Hematopoietic multipotent progenitor cell treated with erythropoietin and hydrocortisone succinate and interleukin-3 and kit ligand, for 15 days (in vitro differentiated cells): ENCODE data around the gene VEPH1.

Experiments used
- DNase-seq: peaks from one replicate; pipeline ENCODE4 v3.0.0-alpha.2; 2015; ENCODE audit warnings: low spot score

Gene VEPH1

GRCh38 chr3:157477441-157477840 is 25.8 kb downstream of the VEPH1 start:
- DNase-seq, result no peak

- no peak for DNase-seq
These were observed 27.2 kb downstream of the VEPH1 start for GRCh38 chr3:157475921-157476414.

- DNase-seq, result no peak
These were observed 30.6 kb downstream of the VEPH1 start for GRCh38 chr3:157472648-157473047.

- no peak for DNase-seq
These were observed 32.2 kb downstream of the VEPH1 start for GRCh38 chr3:157471064-157471463.

DNA sequence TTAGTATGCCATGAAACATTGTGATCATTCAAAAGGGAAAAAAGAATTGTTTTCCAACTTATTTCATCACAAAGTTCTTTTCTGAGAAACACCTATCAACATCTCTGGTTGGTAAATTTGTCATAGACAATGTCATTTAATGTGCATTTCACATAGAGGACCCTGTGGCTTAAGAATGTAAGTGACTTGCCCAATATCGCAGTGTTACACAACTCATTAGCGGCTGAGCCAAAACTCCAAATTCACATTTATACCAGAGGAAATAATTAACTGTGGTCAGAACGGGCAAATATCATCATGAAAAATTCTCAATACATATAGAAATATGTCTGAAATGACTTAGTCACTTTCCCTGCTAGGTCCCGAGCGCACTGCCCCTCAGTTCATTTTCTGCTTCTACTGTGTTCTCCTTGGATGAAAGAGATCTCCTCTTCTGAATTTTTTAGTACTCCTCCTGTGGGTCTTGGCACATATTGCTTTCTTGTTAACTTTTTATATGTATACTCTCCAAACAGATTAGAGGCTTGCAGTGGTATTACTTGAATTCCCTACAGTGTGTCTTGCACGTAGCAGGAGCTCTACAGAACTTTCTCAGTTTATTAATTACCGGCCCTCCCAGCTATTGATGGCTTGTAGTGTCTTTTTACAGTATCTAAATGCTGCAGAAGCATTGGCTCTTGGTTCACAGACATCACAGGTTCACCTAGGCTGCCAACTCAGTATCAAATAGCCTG is 33.5 kb downstream of the VEPH1 start:
- DNase-seq, result no peak

- no peak for DNase-seq
These were observed 36.0 kb downstream of the VEPH1 start for GRCh38 chr3:157467200-157467599.

DNA sequence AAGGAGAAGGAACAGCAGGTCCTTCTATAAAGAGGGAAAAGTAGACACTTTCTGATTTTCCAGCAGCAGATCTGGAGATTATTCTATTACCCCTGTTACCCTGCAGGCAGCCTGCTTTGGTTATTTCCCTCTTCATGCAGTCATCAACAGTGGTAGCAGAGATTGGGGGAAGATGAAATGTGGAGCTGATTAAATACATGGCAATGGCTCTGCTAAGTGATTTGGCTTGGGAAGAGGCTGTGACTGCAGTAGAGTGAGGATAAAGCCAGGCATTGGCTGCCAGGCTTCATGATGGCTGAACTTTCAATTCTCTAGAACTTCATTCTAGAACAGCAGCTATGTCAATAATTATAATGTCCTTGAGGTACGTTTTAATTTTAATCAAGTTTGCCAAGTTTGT is 37.5 kb downstream of the VEPH1 start:
- DNase-seq, result no peak

- no peak for DNase-seq
These were observed 38.9 kb downstream of the VEPH1 start for GRCh38 chr3:157464321-157464720.

DNA sequence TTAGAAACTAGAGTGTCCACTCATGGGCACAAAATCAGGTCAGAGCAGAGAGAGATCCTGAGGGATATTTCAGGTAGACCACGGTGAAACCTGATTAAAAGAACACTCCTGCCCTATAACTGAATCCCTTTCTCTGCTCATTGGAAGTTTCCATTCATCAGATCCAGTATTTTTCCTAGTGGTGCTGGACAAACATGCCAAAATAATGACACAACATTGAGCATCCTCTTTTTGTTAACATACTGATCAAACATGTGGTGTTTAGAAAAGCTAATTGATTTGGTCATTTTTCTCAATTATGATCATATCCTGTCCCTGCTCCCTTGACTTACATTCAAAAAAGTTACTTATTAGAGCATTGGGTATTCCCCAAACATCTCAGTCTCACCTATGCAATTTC is 39.4 kb downstream of the VEPH1 start:
- no peak for DNase-seq

- no peak for DNase-seq
These were observed 43.0 kb downstream of the VEPH1 start for GRCh38 chr3:157460253-157460652.

DNA sequence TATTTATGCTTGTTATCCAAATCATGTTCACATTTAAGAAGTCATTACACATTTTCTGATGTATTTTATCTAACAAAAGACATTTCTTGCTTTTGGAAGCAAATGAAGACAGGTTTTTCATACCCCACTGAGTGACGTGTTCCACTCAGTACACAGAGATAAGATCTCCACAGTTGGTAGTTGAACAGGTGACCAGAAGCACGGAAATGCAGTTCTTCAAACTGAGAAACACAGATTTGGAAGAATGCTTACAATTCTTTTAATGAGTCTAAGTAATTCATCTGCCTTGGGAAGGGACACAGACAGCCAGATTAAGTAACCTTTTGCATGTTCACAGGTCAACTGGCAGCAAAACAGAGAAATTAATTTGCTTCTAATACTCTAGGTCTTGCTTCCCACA is 43.5 kb downstream of the VEPH1 start:
- DNase-seq, result no peak

- DNase-seq, result no peak
These were observed 49.4 kb downstream of the VEPH1 start for GRCh38 chr3:157453824-157454223.

GRCh38 chr3:157452097-157452496 is 51.1 kb downstream of the VEPH1 start:
- DNase-seq, result no peak

DNA sequence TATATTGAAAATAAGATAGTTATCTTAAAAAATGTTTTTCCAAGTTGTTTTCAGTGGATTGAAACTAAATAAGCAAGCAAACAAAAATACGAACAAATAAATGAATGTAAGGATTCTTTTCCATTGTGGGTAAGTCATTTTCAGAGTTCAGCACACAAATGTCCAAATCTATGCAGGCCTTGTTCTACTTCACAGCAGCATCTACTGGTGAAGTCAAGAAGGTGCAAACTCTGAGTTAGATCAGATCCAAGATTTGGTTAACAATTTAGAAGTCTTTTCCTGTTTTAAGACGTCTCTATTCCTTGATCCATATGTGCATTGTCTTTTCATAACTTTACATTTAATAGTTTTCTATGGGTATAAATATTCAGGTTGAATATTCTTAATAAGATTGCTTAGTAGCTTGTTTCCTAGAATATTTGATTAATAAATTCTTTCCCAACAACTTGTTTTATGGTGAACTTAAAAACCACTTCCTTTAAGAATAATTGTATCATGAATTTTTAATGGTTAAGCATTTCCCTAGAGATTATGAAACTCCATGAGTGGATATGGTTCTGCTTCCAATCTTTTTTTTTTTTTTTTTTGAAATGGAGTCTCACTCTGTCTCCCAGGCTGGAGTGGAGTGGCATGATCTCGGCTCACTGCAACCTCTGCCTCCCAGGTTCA is 56.1 kb downstream of the VEPH1 start:
- no peak for DNase-seq

DNA sequence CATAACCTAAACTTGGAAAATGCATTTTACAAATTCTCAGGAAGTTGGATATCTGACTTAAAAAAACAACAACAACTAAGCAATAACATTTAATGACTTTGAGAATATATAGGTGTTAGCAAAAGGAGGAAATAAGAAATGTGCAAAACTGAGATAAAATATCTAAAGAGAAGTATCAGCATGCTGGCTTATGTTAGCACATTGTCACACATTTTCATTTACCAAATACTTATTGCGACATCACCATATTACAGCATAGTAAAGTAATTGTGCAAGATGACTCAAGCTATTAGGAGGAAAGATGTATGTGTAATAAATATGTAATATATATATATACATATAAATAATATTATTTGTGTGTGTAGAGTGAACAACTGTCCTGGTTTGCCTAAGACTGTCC is 57.4 kb downstream of the VEPH1 start:
- DNase-seq, result no peak

- no peak for DNase-seq
These were observed 58.4 kb downstream of the VEPH1 start for GRCh38 chr3:157444797-157445184.

DNA sequence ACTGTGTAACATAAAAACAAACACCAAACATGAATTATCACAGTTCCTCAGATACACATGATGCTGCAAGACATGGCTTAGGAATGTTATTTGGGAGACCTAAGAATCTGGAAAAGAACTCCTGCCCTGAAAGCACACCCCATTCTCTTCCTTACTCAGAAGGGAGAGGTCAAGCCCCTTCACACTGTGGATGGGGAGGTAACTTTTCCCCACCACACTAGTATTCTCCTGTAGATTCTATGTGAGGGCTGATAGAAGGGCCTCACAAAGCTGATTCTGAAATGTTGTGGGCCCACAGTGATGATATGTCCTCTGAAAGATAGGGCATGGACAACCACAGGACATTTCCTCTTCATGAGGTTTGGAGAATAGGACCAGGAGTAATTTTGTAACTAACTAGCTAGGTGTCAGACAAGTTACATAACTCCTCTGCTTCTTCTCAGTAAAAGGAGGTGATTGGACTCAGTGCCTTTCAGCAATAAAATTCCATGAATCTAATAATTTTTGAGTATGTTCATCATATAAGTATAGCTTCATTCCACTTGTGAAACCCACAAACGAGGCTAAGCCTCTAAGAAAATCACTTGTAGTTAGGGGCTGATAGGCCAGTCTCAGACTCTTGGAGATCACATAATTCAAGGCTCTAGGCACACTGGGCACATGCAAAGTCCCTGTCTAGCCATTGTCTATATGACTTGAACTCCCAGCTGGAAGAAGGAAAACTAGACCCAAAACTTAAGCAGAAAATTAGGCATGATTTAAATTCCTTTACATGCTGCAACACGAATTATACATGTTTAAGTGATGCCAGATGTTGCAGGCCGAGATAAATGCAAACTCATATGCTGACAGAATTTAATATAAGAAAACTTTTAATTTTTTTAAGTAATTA is 59.1 kb downstream of the VEPH1 start:
- DNase-seq, result no peak

DNA sequence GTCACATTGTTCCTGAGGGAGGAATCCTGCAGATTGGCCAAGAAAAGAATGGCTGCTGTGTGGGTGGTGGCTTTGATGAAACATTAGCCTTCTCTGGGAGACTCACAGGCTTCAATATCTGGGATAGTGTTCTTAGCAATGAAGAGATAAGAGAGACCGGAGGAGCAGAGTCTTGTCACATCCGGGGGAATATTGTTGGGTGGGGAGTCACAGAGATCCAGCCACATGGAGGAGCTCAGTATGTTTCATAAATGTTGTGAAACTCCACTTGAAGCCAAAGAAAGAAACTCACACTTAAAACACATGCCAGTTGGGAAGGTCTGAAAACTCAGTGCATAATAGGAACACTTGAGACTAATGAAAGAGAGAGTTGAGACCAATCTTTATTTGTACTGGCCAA is 60.5 kb downstream of the VEPH1 start:
- DNase-seq, result no peak

DNA sequence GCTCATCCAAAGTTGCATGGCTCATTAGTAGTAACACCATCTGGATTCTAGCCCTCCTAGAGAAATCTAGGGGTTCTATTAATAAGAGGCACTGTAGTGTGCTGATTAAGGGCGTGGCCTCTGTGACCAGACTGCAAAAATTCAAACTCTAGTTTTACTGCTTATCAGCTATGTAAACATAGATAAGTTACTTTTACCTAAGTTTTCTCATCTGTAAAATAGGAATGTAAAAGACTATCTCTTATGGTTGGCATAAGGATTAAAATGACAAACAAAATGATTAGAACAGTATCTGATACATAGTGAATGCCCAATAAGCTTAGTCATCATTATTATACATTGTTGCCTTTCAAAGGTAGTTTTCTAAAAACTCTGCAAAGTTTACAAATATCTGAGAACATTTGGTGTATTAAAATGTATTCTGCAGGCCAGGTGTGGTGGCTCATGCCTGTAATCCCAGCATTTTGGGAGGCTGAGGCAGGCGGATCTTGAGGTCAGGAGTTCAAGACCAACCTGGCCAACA is 62.1 kb downstream of the VEPH1 start:
- DNase-seq, result no peak

DNA sequence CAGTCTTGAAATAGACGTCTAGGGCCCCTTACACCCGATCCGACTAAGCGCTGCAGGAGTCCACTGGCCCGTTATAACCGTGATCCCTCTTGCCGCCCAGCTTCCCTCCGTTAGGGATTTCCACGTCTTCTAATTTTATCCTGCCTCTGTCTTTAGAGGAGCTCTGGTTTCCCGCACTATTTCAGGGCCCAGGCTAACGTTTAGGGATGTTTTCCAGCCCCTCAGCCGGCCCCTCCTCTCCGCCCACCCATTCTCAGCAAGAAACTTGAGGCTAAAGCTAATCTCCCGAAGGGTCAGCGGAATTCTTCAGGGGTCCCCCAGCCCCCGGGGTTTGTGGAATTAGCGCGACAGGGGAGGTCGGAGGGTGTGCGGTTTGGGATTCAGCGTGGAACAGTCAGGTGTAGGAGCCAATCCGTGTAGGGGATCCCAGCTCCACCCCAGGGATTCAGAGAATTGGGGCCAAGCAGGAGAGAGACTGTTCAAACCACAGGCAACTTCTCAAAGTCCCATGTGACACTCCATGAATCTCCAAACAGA is 65.0 kb downstream of the VEPH1 start:
- DNase-seq, result no peak

- DNase-seq, result no peak
These were observed 66.5 kb downstream of the VEPH1 start, which contains the start of gene PTX3 for GRCh38 chr3:157436583-157437291. PTX3 (plus strand) TSS chr3:157436850; CDS start chr3:157436934, 84 bp downstream.
